Urinary bladder (tissue), 4 donors: ENCODE measurements around the gene PNPLA7. TPM values are rescaled to one million over a fixed set of nuclear protein-coding genes. Genes with fewer than 3 reads are reported as not detected.
A peak's percentile ranks its signal among the peaks of the same experiment; 100 is the strongest.
"Not testable (repeated sequence)": the region's sequence is repeated elsewhere in the genome, so short reads cannot be mapped to it uniquely, and the experiment has no call there.

Experiments
- DNase-seq: peaks from one replicate; pipeline ENCODE4 v3.0.0-alpha.2; 2015; ENCODE audit errors: extremely low spot score
- H3K27ac ChIP-seq: one replicate; pipeline ENCODE4 v1.5.1; 2013; ENCODE audit warnings: low read depth, mild to moderate bottlenecking, moderate library complexity
- H3K36me3 ChIP-seq: one replicate; pipeline ENCODE4 v1.6.1; 2013; ENCODE audit warnings: mild to moderate bottlenecking, moderate library complexity; ENCODE audit not compliant: insufficient read depth
- H3K4me1 ChIP-seq: one replicate; pipeline ENCODE4 v1.6.1; 2013; ENCODE audit warnings: mild to moderate bottlenecking, moderate library complexity; ENCODE audit not compliant: insufficient read depth
- H3K4me3 ChIP-seq: one replicate; pipeline ENCODE4 v1.5.1; 2013; ENCODE audit warnings: low read depth, low read length
- WGBS: extraction: QIAGEN DNeasy Blood & Tissue Kit; methylation state at CpG from one replicate; pipeline ENCODE4 v1.1.7; 2013; 5-methylcytosine and 5-hydroxymethylcytosine counted together
- polyA plus RNA-seq: library from polyadenylated mRNA; stranded (reverse); fragments of 200-250 nt; gene quantifications from one replicate; pipeline ENCODE4 v1.2.3, GENCODE V29; 2013
- total RNA-seq: library from RNA; depleted of rRNA; stranded (reverse); fragments of >200 nt; gene quantifications from one replicate; pipeline ENCODE4 v1.2.3, GENCODE V29; 2014
- donor health status: healthy with polysubstance abuse.
- donor health status: healthy.

Gene PNPLA7
- total and polyA plus RNA-seq, 2 donors: 1.1 to 6.4 TPM

DNA sequence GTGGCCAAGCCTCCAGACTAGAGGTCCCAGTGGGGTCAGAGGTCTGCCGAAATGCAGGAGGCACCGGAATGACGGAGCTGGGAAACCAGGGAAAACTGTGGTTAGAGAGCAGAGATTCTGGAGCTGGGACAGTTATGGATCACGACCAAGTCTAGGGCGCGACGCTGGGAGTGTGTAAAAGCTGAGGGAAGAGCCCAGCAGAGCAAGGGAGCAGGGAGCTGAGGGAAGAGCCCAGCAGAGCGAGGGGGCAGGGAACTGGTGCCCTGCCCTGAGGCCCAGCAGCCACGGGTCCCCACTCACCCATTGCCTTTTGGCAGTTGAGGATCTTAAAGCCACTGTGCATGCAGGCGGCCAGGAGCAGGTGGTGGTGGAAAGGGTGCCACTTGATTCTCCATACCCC is 13.9 kb upstream of the PNPLA7 start:
- 90% methylated on average over 10 of the region's 10 CpGs for WGBS
- peaks cover 6% of the 10 kb centered on the region for H3K36me3 ChIP-seq

DNA sequence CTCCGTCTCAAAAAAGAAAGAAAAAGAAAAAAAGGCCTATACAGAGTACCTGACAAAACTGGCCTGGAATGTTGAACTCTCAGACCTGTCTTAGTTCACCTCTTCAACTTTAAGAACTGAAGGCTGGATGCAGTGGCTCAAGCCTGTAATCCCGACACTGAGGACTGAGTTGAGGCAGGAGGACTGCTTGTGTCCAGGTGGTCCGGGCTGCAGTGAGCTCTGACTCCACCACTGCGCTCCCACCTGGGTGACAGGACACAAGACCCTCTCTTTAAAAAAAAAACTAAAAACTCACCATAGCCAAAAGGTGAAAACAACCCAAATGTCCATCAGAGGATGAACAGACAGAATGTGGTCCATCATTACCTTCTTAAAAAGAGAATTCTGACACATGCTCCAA is 7.9 kb upstream of the PNPLA7 start:
- Histone ChIP-seq H3K27ac (no peak overlapping the region), H3K4me1 (no peaks in the 10 kb centered on the region), H3K4me3 (no peak overlapping the region), H3K36me3 (peaks cover 2% of the 10 kb centered on the region)
- DNase-seq: no peak
- WGBS: 97% methylated on average over 4 of the region's 4 CpGs

More for the DNA sequence above, 13.9 kb upstream of the PNPLA7 start:
- no peak for DNase-seq
- Histone ChIP-seq H3K4me1 (no peaks in the 10 kb centered on the region), H3K27ac (no peak overlapping the region), H3K4me3 (no peak overlapping the region)

DNA sequence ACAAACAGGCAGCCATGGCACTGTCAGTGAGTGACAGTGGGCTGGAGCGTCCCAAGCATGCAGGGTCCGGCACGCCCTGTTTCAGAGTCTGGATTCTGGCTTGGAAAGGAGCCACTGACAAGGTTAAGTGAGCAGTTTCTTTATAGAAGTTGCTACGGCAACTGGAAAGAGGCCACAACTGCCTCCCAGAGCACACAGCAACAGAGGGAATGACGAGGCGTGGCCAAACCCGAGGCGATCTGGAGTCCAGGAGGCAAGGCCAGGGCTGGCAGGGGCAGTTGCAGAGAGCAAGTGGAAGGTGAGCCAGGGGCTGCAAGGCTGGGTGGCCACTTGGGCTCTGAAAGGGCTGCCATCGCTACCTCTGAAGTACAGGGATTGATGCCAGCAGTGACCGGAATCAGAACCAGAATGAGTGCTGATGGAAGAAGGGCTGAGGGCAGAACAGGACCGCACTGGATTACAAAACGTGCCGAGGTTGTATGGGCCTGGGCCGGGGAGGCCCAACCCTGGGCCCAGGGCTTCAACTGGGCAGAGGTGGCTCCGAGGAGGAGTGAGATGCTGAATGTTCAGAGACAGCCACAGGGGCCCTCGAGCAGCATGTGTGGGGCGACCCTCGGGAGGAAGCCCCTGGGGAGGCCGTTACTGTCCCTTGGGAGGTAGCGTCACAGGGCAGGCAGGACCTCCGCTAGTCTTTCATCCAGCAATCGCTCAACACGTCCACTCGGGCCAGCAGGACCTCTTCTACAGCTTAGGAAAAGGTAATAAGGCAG is 6.1 kb upstream of the PNPLA7 start:
- WGBS: 81% methylated on average over 24 of the region's 24 CpGs
- DNase-seq: no peak
- Histone ChIP-seq H3K4me3 (no peak overlapping the region), H3K4me1 (no peaks in the 10 kb centered on the region), H3K36me3 (peaks cover 2% of the 10 kb centered on the region), H3K27ac (no peak overlapping the region)

DNA sequence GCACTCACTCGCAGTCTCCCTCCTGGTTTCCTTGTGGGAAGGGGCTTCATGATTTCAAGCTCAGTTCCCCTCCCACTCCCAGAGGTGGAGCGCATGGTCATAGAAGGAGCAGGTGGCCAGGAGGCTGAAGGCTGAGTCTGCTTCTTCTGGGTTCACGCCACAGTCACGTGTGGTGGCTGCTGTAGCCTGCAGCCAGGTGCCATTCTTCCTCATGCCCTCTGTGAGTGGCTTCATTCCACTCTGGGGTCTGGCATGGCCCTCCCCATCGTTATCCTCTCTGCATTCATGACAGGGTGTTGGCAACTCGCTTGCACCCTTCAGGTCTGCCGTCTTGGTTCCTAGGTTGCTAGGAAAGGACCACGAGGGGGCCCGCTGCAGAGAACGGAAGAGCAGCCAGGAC is 5.0 kb upstream of the PNPLA7 start:
- Histone ChIP-seq H3K4me3 (no peak overlapping the region), H3K27ac (no peak overlapping the region), H3K4me1 (no peaks in the 10 kb centered on the region), H3K36me3 (peaks cover 2% of the 10 kb centered on the region)
- no peak for DNase-seq
- WGBS: 90% methylated on average over 10 of the region's 10 CpGs

DNA sequence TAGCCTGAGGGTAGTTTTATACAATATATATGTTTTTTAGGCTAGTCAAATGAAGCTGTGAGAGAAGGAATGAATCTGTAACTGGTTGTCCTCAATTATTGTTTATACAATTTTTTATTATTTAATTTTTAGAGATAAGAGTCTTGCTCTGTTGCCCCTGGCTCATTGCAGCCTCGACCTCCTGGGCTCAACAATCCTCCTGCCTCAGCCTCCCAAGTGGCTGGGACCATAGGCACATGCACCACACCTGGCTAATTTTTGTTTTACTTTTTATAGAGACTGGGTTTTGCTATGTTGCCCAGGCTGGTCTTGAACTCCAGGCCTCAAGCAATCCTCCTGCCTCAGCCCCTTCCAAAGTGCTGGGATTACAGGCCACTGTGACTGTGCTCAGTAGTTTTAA is 4.1 kb upstream of the PNPLA7 start:
- Histone ChIP-seq H3K4me3 (no peak overlapping the region), H3K36me3 (peaks cover 2% of the 10 kb centered on the region), H3K4me1 (no peaks in the 10 kb centered on the region), H3K27ac (no peak overlapping the region)
- no peak for DNase-seq
- WGBS: 81% methylated on average over 1 of the region's 1 CpG

DNA sequence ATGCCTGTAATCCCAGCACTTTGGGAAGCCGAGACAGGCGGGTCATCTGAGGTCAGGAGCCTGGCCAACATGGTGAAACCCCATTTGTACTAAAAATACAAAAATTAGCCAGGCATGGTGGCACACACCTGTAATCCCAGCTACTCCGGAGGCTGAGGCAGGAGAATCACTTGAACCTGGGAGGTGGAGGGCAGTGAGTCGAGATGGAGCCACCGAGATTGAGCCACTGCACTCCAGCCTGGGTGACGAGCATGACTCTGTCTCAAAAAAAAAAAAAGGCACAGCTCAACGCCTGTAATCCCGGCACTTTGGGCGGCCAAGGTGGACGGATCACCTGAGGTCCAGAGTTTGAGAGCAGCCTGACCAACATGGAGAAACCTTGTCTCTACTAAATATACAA is 3.5 kb upstream of the PNPLA7 start:
- not testable (repeated sequence) for H3K4me1 ChIP-seq, H3K27ac ChIP-seq, DNase-seq, H3K4me3 ChIP-seq, H3K36me3 ChIP-seq
- WGBS: 91% methylated on average over 10 of the region's 10 CpGs

DNA sequence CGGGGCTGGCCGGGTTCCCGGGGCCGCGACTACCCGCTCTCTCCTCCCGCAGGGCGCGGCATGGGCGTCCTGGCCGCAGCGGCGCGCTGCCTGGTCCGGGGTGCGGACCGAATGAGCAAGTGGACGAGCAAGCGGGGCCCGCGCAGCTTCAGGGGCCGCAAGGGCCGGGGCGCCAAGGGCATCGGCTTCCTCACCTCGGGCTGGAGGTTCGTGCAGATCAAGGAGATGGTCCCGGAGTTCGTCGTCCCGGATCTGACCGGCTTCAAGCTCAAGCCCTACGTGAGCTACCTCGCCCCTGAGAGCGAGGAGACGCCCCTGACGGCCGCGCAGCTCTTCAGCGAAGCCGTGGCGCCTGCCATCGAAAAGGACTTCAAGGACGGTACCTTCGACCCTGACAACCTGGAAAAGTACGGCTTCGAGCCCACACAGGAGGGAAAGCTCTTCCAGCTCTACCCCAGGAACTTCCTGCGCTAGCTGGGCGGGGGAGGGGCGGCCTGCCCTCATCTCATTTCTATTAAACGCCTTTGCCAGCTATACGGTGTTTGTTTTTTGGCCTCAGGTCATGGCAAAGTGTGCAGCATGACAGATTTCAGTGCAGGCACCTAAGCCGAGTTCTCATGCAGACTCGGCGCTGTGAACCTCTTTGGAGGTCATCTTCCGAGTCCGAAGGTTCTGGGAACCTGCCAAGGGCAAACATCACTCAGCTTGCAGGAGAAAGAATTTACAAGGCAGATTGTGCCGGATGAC is 2.0 kb upstream of the PNPLA7 start:
- Histone ChIP-seq H3K4me3 (peak overlapping the region; percentile 76), H3K27ac (peak overlapping the region; percentile 71), H3K4me1 (no peaks in the 10 kb centered on the region), H3K36me3 (peaks cover 2% of the 10 kb centered on the region)
- DNase-seq: no peak
- WGBS: 9% methylated on average over 58 of the region's 58 CpGs

DNA sequence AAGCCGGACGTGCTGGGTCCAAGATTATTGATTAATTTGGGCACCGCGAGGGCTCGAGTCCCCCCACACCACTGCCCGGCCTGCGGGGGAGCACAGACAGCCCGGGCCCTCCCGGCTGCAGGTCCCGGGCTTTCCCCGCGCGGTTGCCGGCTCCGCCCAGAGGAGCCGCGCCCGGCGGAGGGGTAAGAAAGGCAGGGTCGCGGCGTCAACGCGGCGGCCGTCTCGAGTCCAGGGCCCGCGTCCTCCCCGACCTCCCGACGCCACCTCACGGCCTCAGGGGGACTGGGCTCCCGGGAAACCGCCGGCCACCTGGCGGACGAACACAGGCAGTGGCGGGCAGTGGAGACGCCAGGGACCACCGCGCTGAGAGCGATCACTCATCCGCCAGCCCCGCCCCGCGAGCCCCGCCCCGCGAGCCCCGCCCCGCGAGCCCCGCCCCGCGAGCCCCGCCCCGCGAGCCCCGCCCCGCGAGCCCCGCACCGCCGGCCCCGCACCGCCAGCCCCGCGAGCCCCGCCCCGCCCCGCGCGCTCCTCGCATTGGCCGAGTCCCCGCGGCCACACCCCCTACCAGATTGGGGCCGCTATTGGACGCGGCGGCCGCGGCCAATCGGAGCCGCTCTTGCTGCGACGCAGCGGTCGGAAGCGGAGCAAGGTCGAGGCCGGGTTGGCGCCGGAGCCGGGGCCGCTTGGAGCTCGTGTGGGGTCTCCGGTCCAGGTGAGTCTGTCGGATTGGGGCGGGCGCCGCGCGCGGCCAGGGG is 1.2 kb upstream of the PNPLA7 start, which contains the start of gene MRPL41:
Gene MRPL41 (plus strand): TSS at position 616 of the 758 bp plus-strand sequence. CDS start 203 bp downstream, outside the sequence.
- peak; percentile 45 for DNase-seq
- WGBS: 2% methylated on average over 106 of the region's 106 CpGs
- Histone ChIP-seq H3K36me3 (peaks cover 2% of the 10 kb centered on the region), H3K4me3 (peak within 1 kb of the TSS; percentile 76), H3K27ac (peak within 1 kb of the TSS; percentile 90), H3K4me1 (no peaks in the 10 kb centered on the region)

DNA sequence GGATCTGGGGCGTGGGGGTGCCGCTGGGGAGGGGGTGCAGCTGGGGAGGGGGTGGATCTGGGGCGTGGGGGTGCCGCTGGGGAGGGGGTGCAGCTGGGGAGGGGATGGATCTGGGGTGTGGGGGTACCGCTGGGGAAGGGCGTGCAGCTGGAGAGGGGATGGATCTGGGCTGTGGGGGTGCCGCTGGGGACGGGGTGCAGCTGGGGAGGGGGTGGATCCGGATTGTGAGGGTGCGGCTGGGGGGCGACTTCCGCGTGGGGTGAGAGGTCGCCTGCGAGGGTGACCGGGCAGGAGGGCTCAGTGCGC is 709 bp upstream of the PNPLA7 start:
- Histone ChIP-seq H3K27ac (peak overlapping the region; percentile 90), H3K4me3 (peak overlapping the region; percentile 76)
- not testable (repeated sequence) for DNase-seq, H3K36me3 ChIP-seq, H3K4me1 ChIP-seq
- WGBS: under 1% methylated on average over 17 of the region's 17 CpGs

DNA sequence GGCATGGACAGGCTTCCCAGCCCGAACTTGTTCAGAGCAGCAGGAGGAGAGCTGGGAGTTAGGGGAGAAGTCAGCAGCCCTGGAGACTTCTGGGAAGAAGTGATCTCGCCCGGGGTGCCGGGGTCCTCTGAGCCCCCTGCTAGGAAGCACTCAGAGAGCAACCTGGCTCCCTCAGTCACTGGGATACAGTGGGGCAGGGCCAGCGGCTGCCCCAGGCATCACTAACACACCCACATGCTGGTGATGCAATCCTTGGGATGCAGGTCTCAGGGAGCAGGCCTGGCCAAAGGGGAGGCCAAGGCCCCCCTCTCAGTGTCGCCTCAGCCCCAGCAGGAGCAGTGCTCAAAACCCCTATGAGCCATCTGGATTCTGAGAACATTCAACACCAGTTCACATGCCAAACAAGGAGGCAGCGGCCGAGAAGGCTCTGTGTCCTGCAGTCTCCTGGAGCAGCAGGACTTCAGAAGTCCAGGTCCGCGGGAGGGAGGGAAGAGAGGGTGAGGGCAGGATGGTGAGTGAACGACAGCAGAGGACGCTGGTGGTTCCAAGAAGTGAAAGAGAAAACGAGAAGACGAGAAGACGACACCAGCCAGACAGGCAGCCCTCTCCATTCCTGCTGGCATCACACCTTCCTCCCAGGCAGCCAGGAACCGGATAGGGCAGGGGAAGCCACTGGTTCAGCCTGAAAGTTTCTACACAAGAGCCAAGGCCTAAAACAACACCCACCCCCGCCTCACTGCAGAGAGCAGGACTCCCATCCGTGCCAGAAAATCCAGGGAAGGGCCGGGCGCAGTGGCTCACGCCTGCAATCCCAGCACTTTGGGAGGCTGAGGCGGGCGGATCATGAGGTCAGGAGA is 2.3 kb downstream of the PNPLA7 start:
- no peak overlapping the region for H3K4me3 ChIP-seq
- no peak overlapping the region for H3K27ac ChIP-seq
- H3K36me3 ChIP-seq: no peaks in the 10 kb centered on the region
- H3K4me1 ChIP-seq: no peaks in the 10 kb centered on the region
- DNase-seq: no peak
- WGBS: 88% methylated on average over 23 of the region's 23 CpGs

DNA sequence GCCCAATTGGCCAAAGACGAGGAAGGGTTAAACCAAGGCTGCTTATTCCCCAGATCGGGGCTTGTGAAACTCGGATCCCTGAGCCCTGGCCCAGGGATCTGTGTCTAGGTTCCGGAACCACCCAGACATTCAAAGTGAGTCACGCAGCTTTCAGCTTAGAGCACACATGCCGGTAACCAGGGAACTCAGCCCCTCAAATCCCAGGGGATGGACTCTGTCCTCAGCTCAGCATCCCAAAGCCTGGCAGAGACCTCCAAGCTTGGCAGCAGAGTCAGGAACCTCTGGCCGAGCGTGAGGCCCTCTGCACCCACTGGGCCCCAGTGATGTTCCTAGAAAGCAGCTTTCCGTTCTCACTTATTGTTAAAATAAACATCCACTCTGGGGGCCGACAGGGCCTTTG is 5.1 kb downstream of the PNPLA7 start:
- no peak for DNase-seq
- WGBS: 75% methylated on average over 10 of the region's 10 CpGs
- H3K4me1 ChIP-seq: no peaks in the 10 kb centered on the region
- H3K4me3 ChIP-seq: no peak overlapping the region
- no peak overlapping the region for H3K27ac ChIP-seq
- peaks cover 4% of the 10 kb centered on the region for H3K36me3 ChIP-seq

DNA sequence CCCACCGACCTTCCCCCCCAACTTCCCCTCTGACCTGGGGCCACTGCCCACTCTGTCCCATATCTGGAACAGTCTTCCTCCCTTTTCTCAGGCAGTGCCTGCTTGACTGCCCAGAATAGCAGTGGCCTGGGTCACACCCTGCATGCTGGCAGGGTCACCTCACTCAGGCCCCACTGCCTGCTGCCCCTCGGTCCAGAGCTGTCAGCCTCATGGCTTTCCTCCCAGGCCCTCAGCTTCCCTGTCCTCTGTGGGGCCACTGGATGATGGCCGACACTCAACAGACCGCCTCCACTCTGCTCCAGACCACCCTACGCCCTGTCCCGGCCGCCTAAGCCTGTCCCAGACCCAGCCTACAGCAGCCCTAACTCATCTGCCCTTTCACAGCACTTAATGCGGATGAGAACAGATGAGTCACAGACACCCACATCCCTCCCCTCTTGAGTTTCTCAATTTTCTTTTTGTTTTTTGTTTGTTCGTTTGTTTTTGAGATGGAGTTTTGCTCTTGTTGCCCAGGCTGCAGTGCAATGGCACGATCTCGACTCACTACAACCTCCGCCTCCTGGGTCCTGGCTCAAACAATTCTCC is 5.9 kb downstream of the PNPLA7 start:
- DNase-seq: no peak
- no peak overlapping the region for H3K27ac ChIP-seq
- 80% methylated on average over 12 of the region's 12 CpGs for WGBS
- H3K36me3 ChIP-seq: peaks cover 4% of the 10 kb centered on the region
- H3K4me1 ChIP-seq: no peaks in the 10 kb centered on the region
- no peak overlapping the region for H3K4me3 ChIP-seq
